Glutamatergic neuron (in vitro differentiated cells): Measurements from ENCODE around the gene LPCAT1. TPM values are rescaled to one million over a fixed set of nuclear protein-coding genes. Genes with fewer than 3 reads are reported as not detected.

Experiments
- DNase-seq: peaks from one replicate; pipeline ENCODE4 v3.0.0; 2022
- H3K27ac Mint-ChIP-seq: one replicate; pipeline ENCODE4 v1.8.0; 2020; ENCODE audit warnings: mild to moderate bottlenecking, mixed read lengths, inconsistent platforms; ENCODE audit not compliant: unreplicated experiment
- H3K27me3 Mint-ChIP-seq: one replicate; pipeline ENCODE4 v1.8.0; 2020; ENCODE audit warnings: mild to moderate bottlenecking, moderate library complexity, mixed read lengths, inconsistent platforms; ENCODE audit not compliant: unreplicated experiment
- H3K36me3 Mint-ChIP-seq: one replicate; pipeline ENCODE4 v1.8.0; 2020; ENCODE audit warnings: mild to moderate bottlenecking, mixed read lengths, inconsistent platforms; ENCODE audit not compliant: unreplicated experiment
- H3K4me1 Mint-ChIP-seq: one replicate; pipeline ENCODE4 v1.8.0; 2020; ENCODE audit warnings: mild to moderate bottlenecking, low read depth, mixed read lengths, inconsistent platforms; ENCODE audit not compliant: unreplicated experiment
- H3K4me3 Mint-ChIP-seq: one replicate; pipeline ENCODE4 v1.8.0; 2020; ENCODE audit warnings: mild to moderate bottlenecking, mixed read lengths, inconsistent platforms; ENCODE audit not compliant: unreplicated experiment
- H3K9me3 Mint-ChIP-seq: one replicate; pipeline ENCODE4 v1.8.0; 2020; ENCODE audit warnings: mild to moderate bottlenecking, moderate library complexity, mixed read lengths, inconsistent platforms; ENCODE audit not compliant: unreplicated experiment
- CTCF ChIP-seq: fragments of 200-600 bp; sonication (generic); IDR thresholded peaks from one replicate; pipeline ENCODE4 v1.5.0; 2021; ENCODE audit not compliant: partially characterized antibody, unreplicated experiment
- total RNA-seq: library from RNA; stranded (reverse); fragmentation: NEBNext Ultra II Directional; extraction: Animal tissue kit (Norgen Biotek cat#: 25700); gene quantifications from one replicate; pipeline ENCODE4 v1.2.1, GENCODE V29; 2021; ENCODE audit not compliant: unreplicated experiment

LPCAT1 gene
- total RNA-seq, 1 donor from 2014 or later: 113 TPM

- peak; percentile 21 for DNase-seq
- no peak overlapping the region for H3K4me3 Mint-ChIP-seq
- peaks cover 10% of the 10 kb centered on the region for H3K9me3 Mint-ChIP-seq
- H3K27ac Mint-ChIP-seq: no peak overlapping the region
- H3K4me1 Mint-ChIP-seq: peaks cover 21% of the 10 kb centered on the region
- peaks cover 6% of the 10 kb centered on the region for H3K27me3 Mint-ChIP-seq
- TF ChIP-seq CTCF: no peak
- H3K36me3 Mint-ChIP-seq: peaks cover 11% of the 10 kb centered on the region
Observed at GRCh38 chr5:1514027-1514818, 9.5 kb downstream of the LPCAT1 start.

GRCh38 chr5:1513326-1514026 lies 10.3 kb downstream of the LPCAT1 start:
- peaks cover 21% of the 10 kb centered on the region for H3K4me1 Mint-ChIP-seq
- peaks cover 6% of the 10 kb centered on the region for H3K27me3 Mint-ChIP-seq
- peaks cover 11% of the 10 kb centered on the region for H3K36me3 Mint-ChIP-seq
- no peak overlapping the region for H3K4me3 Mint-ChIP-seq
- DNase-seq: peak; percentile 12
- H3K27ac Mint-ChIP-seq: peak overlapping the region; percentile 38
- no peak for TF ChIP-seq CTCF
- peaks cover 10% of the 10 kb centered on the region for H3K9me3 Mint-ChIP-seq

- Mint-ChIP-seq H3K27ac (no peak overlapping the region), H3K4me1 (peaks cover 22% of the 10 kb centered on the region), H3K4me3 (no peak overlapping the region), H3K36me3 (peaks cover 11% of the 10 kb centered on the region), H3K27me3 (peaks cover 6% of the 10 kb centered on the region), H3K9me3 (peaks cover 10% of the 10 kb centered on the region)
- peak; percentile 15 for DNase-seq
- no peak for TF ChIP-seq CTCF
Observed at GRCh38 chr5:1512541-1513291, 11.0 kb downstream of the LPCAT1 start.

- Mint-ChIP-seq H3K27me3 (peaks cover 9% of the 10 kb centered on the region), H3K36me3 (peaks cover 11% of the 10 kb centered on the region), H3K4me3 (peak overlapping the region; percentile 5), H3K9me3 (peaks cover 11% of the 10 kb centered on the region), H3K27ac (no peak overlapping the region), H3K4me1 (peaks cover 25% of the 10 kb centered on the region)
- DNase-seq: peak; percentile 42
- no peak for TF ChIP-seq CTCF
Observed at GRCh38 chr5:1511651-1512540, 11.9 kb downstream of the LPCAT1 start.
